HG03457 (cell line): ENCODE measurements around the gene EMP2.

Source experiments
- ATAC-seq: cut with Tn5 transposase; IDR thresholded peaks from one replicate; pipeline ENCODE4 v1.9.1; 2021; ENCODE audit warnings: moderate number of reproducible peaks; ENCODE audit not compliant: unreplicated experiment

EMP2 gene

GRCh38 chr16:10494343-10495030, 85.9 kb downstream of the EMP2 start:
- ATAC-seq: no peak

GRCh38 chr16:10493276-10493675, 87.1 kb downstream of the EMP2 start:
- no peak for ATAC-seq

GRCh38 chr16:10490141-10490540, 90.3 kb downstream of the EMP2 start:
- ATAC-seq: no peak

- no peak for ATAC-seq
Measured at GRCh38 chr16:10485698-10486382, 94.6 kb downstream of the EMP2 start.

- no peak for ATAC-seq
Measured at GRCh38 chr16:10485159-10485558, 95.2 kb downstream of the EMP2 start.

- ATAC-seq: no peak
Measured at GRCh38 chr16:10480151-10480550, 100.2 kb downstream of the EMP2 start.
